H1 (cell line): ENCODE results near the gene PEAK1. TPM values are rescaled to one million over a fixed set of nuclear protein-coding genes. Genes with fewer than 3 reads are reported as not detected.

ENCODE experiments used
- CTCF ChIA-PET: fragments of 300-600 bp; sonication (Branson Sonifier 250); formaldehyde crosslinking; loops from one replicate; lab custom pipeline; 2021; ENCODE audit not compliant: partially characterized antibody; lab: Charles Lee
- POLR2A ChIA-PET: fragments of 300-600 bp; sonication (Branson Sonifier 250); formaldehyde crosslinking; loops from one replicate; lab custom pipeline; 2021; ENCODE audit warnings: inconsistent platforms; ENCODE audit not compliant: partially characterized antibody; lab: Charles Lee
- DNase-seq, 2 experiments: peaks; one replicate each; pipeline versions ENCODE4 v3.0.0 to v3.0.0-alpha.2; 2010 to 2022; ENCODE audit warnings: low spot score in 2 of 2, low read depth in 1 of 2, mixed read lengths in 1 of 2
- FAIRE-seq: peaks from 2 replicates; lab custom pipeline; 2011; peaks lifted over from hg19 to GRCh38; lab: Jason Lieb, UNC
- H2AFZ ChIP-seq: 2 replicates; pipeline ENCODE4 v1.8.1; 2012; ENCODE audit warnings: low read length, inconsistent platforms
- H2AK5ac ChIP-seq: 2 replicates; pipeline ENCODE4 v1.6.1; 2013; ENCODE audit warnings: low read depth, low read length
- H2BK120ac ChIP-seq: replicated peaks from 2 replicates; pipeline ENCODE3; 2013; ENCODE audit warnings: low read depth, low read length, inconsistent platforms
- H2BK12ac ChIP-seq: 2 replicates; pipeline ENCODE4 v1.6.1; 2013; ENCODE audit warnings: low read depth, low read length
- H2BK15ac ChIP-seq: 2 replicates; pipeline ENCODE4 v1.6.1; 2013; ENCODE audit warnings: low read length
- H2BK20ac ChIP-seq: 2 replicates; pipeline ENCODE4 v1.6.1; 2013; ENCODE audit warnings: low read length
- H2BK5ac ChIP-seq: 2 replicates; pipeline ENCODE4 v1.6.1; 2013; ENCODE audit warnings: low read depth, low read length
- H3K14ac ChIP-seq: 2 replicates; pipeline ENCODE4 v1.6.1; 2013; ENCODE audit warnings: inconsistent platforms; ENCODE audit not compliant: insufficient read length
- H3K18ac ChIP-seq: 2 replicates; pipeline ENCODE4 v1.6.1; 2013; ENCODE audit warnings: low read length; ENCODE audit errors: extremely low read depth
- H3K23ac ChIP-seq: 2 replicates; pipeline ENCODE4 v1.6.1; 2013; ENCODE audit warnings: inconsistent platforms; ENCODE audit not compliant: insufficient read length
- H3K23me2 ChIP-seq: 2 replicates; pipeline ENCODE4 v1.6.1; 2013; ENCODE audit warnings: low read depth, low read length
- H3K27ac ChIP-seq: 2 replicates; pipeline ENCODE4 v1.6.1; 2011; ENCODE audit warnings: low read depth, low read length, inconsistent platforms
- H3K27me3 ChIP-seq, 4 experiments: replicated peaks in 1 of 4; 1 replicate in 1 of 4; 2 replicates in 3 of 4; pipeline versions ENCODE4 v1.6.1 to v1.8.1; 2011 to 2013; ENCODE audit warnings: low read length in 3 of 4, mild to moderate bottlenecking in 3 of 4, inconsistent platforms in 2 of 4, mixed read lengths in 2 of 4, moderate library complexity in 1 of 4; ENCODE audit not compliant: control insufficient read depth in 3 of 4, insufficient read depth in 3 of 4; ENCODE audit errors: extremely low read depth in 1 of 4
- H3K36me3 ChIP-seq, 4 experiments: 2 replicates each; pipeline versions ENCODE4 v1.6.1 to v1.8.1; 2011 to 2013; ENCODE audit warnings: mild to moderate bottlenecking in 4 of 4, low read length in 3 of 4, moderate library complexity in 2 of 4, control low read depth in 1 of 4, inconsistent platforms in 1 of 4; ENCODE audit not compliant: insufficient read depth in 4 of 4, control insufficient read depth in 2 of 4
- H3K4ac ChIP-seq: replicated peaks from 2 replicates; pipeline ENCODE3; 2013; ENCODE audit warnings: low read length, low read depth, mixed read lengths, inconsistent platforms; ENCODE audit not compliant: insufficient read length
- H3K4me1 ChIP-seq, 4 experiments: replicated peaks in 1 of 4; 1 replicate in 1 of 4; 2 replicates in 3 of 4; pipeline versions ENCODE4 v1.6.1 to v1.8.1; 2011 to 2013; ENCODE audit warnings: low read length in 3 of 4, inconsistent platforms in 2 of 4, mixed read lengths in 1 of 4; ENCODE audit not compliant: insufficient read depth in 4 of 4, control insufficient read depth in 3 of 4
- H3K4me2 ChIP-seq, 2 experiments: 2 replicates each; pipeline versions ENCODE4 v1.6.1 to v1.8.1; 2011 to 2013; ENCODE audit warnings: low read depth in 2 of 2, low read length in 2 of 2, control low read depth in 1 of 2, inconsistent platforms in 1 of 2, mild to moderate bottlenecking in 1 of 2; ENCODE audit not compliant: insufficient read depth in 1 of 2
- H3K4me3 ChIP-seq, 4 experiments: fragments of 200-600, 300-600 bp in 1 of 4; sonication (generic), shearing (Covaris generic), sonication (Bioruptor Twin) in 1 of 4; 2 replicates each; pipeline versions ENCODE4 v1.5.1 to v1.8.1; 2011 to 2016; ENCODE audit warnings: low read length in 4 of 4, low read depth in 3 of 4, control low read depth in 2 of 4, inconsistent platforms in 2 of 4, mild to moderate bottlenecking in 2 of 4, mixed read lengths in 1 of 4, moderate library complexity in 1 of 4; ENCODE audit not compliant: insufficient read depth in 2 of 4; ENCODE audit errors: extremely low read depth in 1 of 4
- H3K56ac ChIP-seq: replicated peaks from 2 replicates; pipeline ENCODE3; 2013; ENCODE audit warnings: low read depth, mild to moderate bottlenecking, mixed read lengths, low read length, inconsistent platforms; ENCODE audit not compliant: insufficient read length
- H3K79me1 ChIP-seq: 2 replicates; pipeline ENCODE4 v1.6.1; 2013; ENCODE audit warnings: low read depth, low read length, control low read depth
- H3K79me2 ChIP-seq, 2 experiments: 2 replicates each; pipeline versions ENCODE4 v1.6.1 to v1.8.1; 2012 to 2013; ENCODE audit warnings: low read length in 2 of 2, mild to moderate bottlenecking in 2 of 2, inconsistent platforms in 1 of 2; ENCODE audit not compliant: insufficient read depth in 2 of 2, control insufficient read depth in 1 of 2
- H3K9ac ChIP-seq, 4 experiments: replicated peaks in 1 of 4; 1 replicate in 1 of 4; 2 replicates in 3 of 4; pipeline versions ENCODE4 v1.6.1 to v1.8.1; 2011 to 2013; ENCODE audit warnings: low read depth in 3 of 4, low read length in 3 of 4, control low read depth in 2 of 4, mild to moderate bottlenecking in 2 of 4, moderate library complexity in 2 of 4, inconsistent platforms in 1 of 4; ENCODE audit errors: extremely low read depth in 1 of 4
- H3K9me3 ChIP-seq, 2 experiments: 2 replicates each; pipeline versions ENCODE4 v1.6.1 to v1.8.1; 2012 to 2013; ENCODE audit warnings: mild to moderate bottlenecking in 2 of 2, moderate library complexity in 2 of 2, control low read depth in 1 of 2, inconsistent platforms in 1 of 2, low read depth in 1 of 2, low read length in 1 of 2, mixed read lengths in 1 of 2; ENCODE audit not compliant: insufficient read depth in 2 of 2
- H4K20me1 ChIP-seq, 2 experiments: replicated peaks in 1 of 2; 2 replicates each; pipeline versions ENCODE3 to v1.8.1; 2011 to 2013; ENCODE audit warnings: inconsistent platforms in 2 of 2, low read length in 2 of 2, mild to moderate bottlenecking in 1 of 2; ENCODE audit not compliant: insufficient read depth in 2 of 2, control insufficient read depth in 1 of 2
- H4K5ac ChIP-seq: 2 replicates; pipeline ENCODE4 v1.6.1; 2013; ENCODE audit warnings: low read length, low read depth, mixed read lengths, inconsistent platforms; ENCODE audit not compliant: insufficient read length
- H4K8ac ChIP-seq: 2 replicates; pipeline ENCODE4 v1.8.0; 2013; ENCODE audit warnings: mild to moderate bottlenecking, moderate library complexity, low read length, inconsistent platforms; ENCODE audit not compliant: insufficient read depth; ENCODE audit errors: extremely low read depth
- H4K91ac ChIP-seq: replicated peaks from 2 replicates; pipeline ENCODE3; 2013; ENCODE audit warnings: low read length, mixed read lengths, inconsistent platforms; ENCODE audit not compliant: insufficient read length
- CHD1 ChIP-seq: IDR thresholded peaks from 2 replicates; pipeline ENCODE4 v1.6.1; 2012; ENCODE audit warnings: low read depth, low read length, improper control_type of control experiment
- JUN ChIP-seq: IDR thresholded peaks from 2 replicates; pipeline ENCODE4 v1.6.1; 2011; ENCODE audit warnings: low read depth, mild to moderate bottlenecking, improper control_type of control experiment, low read length
- KDM4A ChIP-seq: IDR thresholded peaks from one replicate; pipeline ENCODE4 v1.7.1; 2012; ENCODE audit warnings: low read depth, mild to moderate bottlenecking, moderate library complexity, low read length, inconsistent platforms; ENCODE audit not compliant: severe bottlenecking
- MAFK ChIP-seq: IDR thresholded peaks from 2 replicates; pipeline ENCODE4 v1.6.1; 2012; ENCODE audit warnings: low read depth, mild to moderate bottlenecking, improper control_type of control experiment, low read length
- POU5F1 ChIP-seq: IDR thresholded peaks from 2 replicates; pipeline ENCODE4 v1.6.1; 2011; ENCODE audit warnings: low read depth, mild to moderate bottlenecking, low read length, moderate library complexity
- RAD21 ChIP-seq, 2 experiments: IDR thresholded peaks in 1 of 2; conservative IDR thresholded peaks in 1 of 2; 2 replicates each; pipeline ENCODE4 v1.6.1; 2011; ENCODE audit warnings: low read depth in 2 of 2, low read length in 2 of 2, improper control_type of control experiment in 1 of 2, inconsistent platforms in 1 of 2, mild to moderate bottlenecking in 1 of 2, moderate library complexity in 1 of 2
- RNF2 ChIP-seq: fragments of 200-900, 300-1000 bp; sonication (generic); IDR thresholded peaks from 2 replicates; pipeline ENCODE4 v1.7.1; 2016; ENCODE audit warnings: borderline replicate concordance, low read depth, mild to moderate bottlenecking, antibody characterized with exemption, low read length; ENCODE audit not compliant: poor library complexity, severe bottlenecking; ENCODE audit errors: missing control alignments
- SIX5 ChIP-seq: IDR thresholded peaks from 2 replicates; pipeline ENCODE4 v1.6.1; 2011; ENCODE audit warnings: mild to moderate bottlenecking, low read depth, low read length
- TAF7 ChIP-seq: optimal IDR thresholded peaks from 2 replicates; pipeline ENCODE3; 2011; ENCODE audit warnings: low read depth, mild to moderate bottlenecking, inconsistent platforms, low read length, moderate library complexity, borderline replicate concordance
- TBP ChIP-seq: IDR thresholded peaks from 2 replicates; pipeline ENCODE4 v1.6.1; 2011; ENCODE audit warnings: low read depth, low read length, improper control_type of control experiment
- YY1 ChIP-seq: IDR thresholded peaks from 2 replicates; pipeline ENCODE4 v1.6.1; 2011; ENCODE audit warnings: low read depth, mild to moderate bottlenecking, low read length
- WGBS, 2 experiments: shearing (Covaris generic) in 1 of 2; methylation state at CpG; one replicate each; pipeline versions ENCODE4 v1.1.6 to v1.1.7; 2013 to 2015; ENCODE audit warnings: low lambda C conversion rate in 2 of 2, mixed read lengths in 2 of 2, inconsistent platforms in 1 of 2, low coverage in 1 of 2, missing lambda C conversion rate in 1 of 2; ENCODE audit not compliant: insufficient replicate concordance in 2 of 2, insufficient coverage in 1 of 2, insufficient read length in 1 of 2; ENCODE audit errors: extremely low coverage in 1 of 2, missing lambda C conversion rate in 1 of 2; 5-methylcytosine and 5-hydroxymethylcytosine counted together
- polyA plus RNA-seq, 7 experiments: library from polyadenylated mRNA; depleted of rRNA in 3 of 7; stranded (reverse) in 5 of 7; unstranded in 2 of 7; fragments of >200 nt in 5 of 7; fragments of 200-250 nt in 2 of 7; gene quantifications; 1 replicate in 5 of 7; 2 replicates in 1 of 7; 4 replicates in 1 of 7; pipeline versions ENCODE4 v1.2.1 to v1.2.3, GENCODE V29; 2011 to 2013; ENCODE audit warnings: missing spikeins in 2 of 7, mixed read lengths in 2 of 7
- total RNA-seq: library from RNA; stranded (reverse); fragmentation: NEBNext Ultra II Directional; extraction: Animal tissue kit (Norgen Biotek cat#: 25700); gene quantifications from 2 replicates; pipeline ENCODE4 v1.2.1, GENCODE V29; 2021
- TF ChIP-seq, protein P1 (sequence below): IDR thresholded peaks from 2 replicates; pipeline ENCODE4 v1.6.1; 2012; ENCODE audit warnings: inconsistent platforms

The PEAK1 gene
- total and polyA plus RNA-seq, 2 of the 8 experiments (the other 6 are each of a cell fraction or from before 2014, with no cell fraction given), result 8.8 to 44.8 TPM

DNA sequence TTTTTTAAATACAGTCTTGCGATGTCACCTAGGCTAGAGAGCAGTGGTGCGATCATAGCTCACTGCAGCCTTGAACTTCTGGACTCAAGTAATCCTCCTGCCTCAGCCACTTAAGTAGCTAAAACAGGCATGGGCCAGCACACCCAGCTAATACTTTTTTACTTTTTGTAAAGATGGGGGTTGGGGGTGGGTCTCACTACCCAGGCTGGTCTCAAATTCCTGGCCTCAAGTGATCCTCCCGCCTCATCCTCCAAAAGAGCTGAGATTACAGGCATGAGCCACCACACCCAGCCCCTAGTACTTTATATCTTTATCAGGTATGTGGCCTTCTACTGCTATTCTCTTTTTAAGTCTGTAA lies 8.3 kb downstream of the PEAK1 start:
- H3K4me3 ChIP-seq, result no peak overlapping the region
- no peak overlapping the region for H2BK5ac ChIP-seq
- H3K27me3 ChIP-seq, result no peaks in the 10 kb centered on the region
- WGBS, 2 experiments, result 92% methylated on average over 3 of the region's 3 CpGs; no CpG with 5 or more reads in 1 of the 2 experiments
- ChIA-PET CTCF (interaction anchor here (0.8 kb wide), 1 partner anchor 115 kb away, joined by 3 read pairs; no protein-coding TSS in a partner anchor), POLR2A (no interaction called here)
- H3K18ac ChIP-seq, result no peak overlapping the region
- no peaks in the 10 kb centered on the region; a peak in 2 of 8 replicates for H3K36me3 ChIP-seq
- H2BK120ac ChIP-seq, result no peak overlapping the region
- no peak for TF ChIP-seq MAFK
- no peak for TF ChIP-seq JUN
- no peak for TF ChIP-seq POU5F1
- no peak for TF ChIP-seq TBP
- TF ChIP-seq CHD1, result no peak
- TF ChIP-seq SIX5, result no peak
- TF ChIP-seq KDM4A, result no peak
- TF ChIP-seq TAF7, result no peak
- TF ChIP-seq RAD21 (IDR thresholded peaks at IDR 0.05 in 1 of 2, conservative IDR thresholded peaks at IDR 0.05 in 1 of 2; ENCODE audit: low read depth in 2 of 2, low read length in 2 of 2), result no peak
- TF ChIP-seq RNF2, result no peak
- TF ChIP-seq, protein P1, sequence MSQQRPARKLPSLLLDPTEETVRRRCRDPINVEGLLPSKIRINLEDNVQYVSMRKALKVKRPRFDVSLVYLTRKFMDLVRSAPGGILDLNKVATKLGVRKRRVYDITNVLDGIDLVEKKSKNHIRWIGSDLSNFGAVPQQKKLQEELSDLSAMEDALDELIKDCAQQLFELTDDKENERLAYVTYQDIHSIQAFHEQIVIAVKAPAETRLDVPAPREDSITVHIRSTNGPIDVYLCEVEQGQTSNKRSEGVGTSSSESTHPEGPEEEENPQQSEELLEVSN, result no peak
- TF ChIP-seq YY1, result no peak
- no peak overlapping the region for H2AFZ ChIP-seq
- H3K79me1 ChIP-seq, result 0 out of 2 replicates have a peak, but pooled peaks cover 2% of the 10 kb centered on the region
- no peak overlapping the region for H4K8ac ChIP-seq
- no peak overlapping the region for H4K5ac ChIP-seq
- no peak overlapping the region for H3K14ac ChIP-seq
- no peak overlapping the region for H3K23ac ChIP-seq
- H3K9me3 ChIP-seq, result no peaks in the 10 kb centered on the region
- no peak overlapping the region for H2BK15ac ChIP-seq
- H3K56ac ChIP-seq, result no peak overlapping the region
- H3K79me2 ChIP-seq, result peaks cover 0 to 91% of the 10 kb centered on the region in 2 experiments; a peak in 3 of 4 replicates
- H2BK12ac ChIP-seq, result no peak overlapping the region
- no peak overlapping the region for H2AK5ac ChIP-seq
- H3K27ac ChIP-seq, result no peak overlapping the region
- no peak overlapping the region for H2BK20ac ChIP-seq
- H3K9ac ChIP-seq, result no peak overlapping the region
- H3K4ac ChIP-seq, result no peak overlapping the region
- DNase-seq, result no peak
- H3K4me2 ChIP-seq, result no peak overlapping the region
- peaks cover 6 to 10% of the 10 kb centered on the region in 2 experiments for H4K20me1 ChIP-seq
- H4K91ac ChIP-seq, result no peak overlapping the region
- FAIRE-seq, result no peak
- H3K4me1 ChIP-seq, result peaks cover 0 to 8% (median 3%) of the 10 kb centered on the region in 4 experiments; a peak in 5 of 7 replicates
- H3K23me2 ChIP-seq, result peaks cover 3% of the 10 kb centered on the region; the same call in 1 of the 2 replicates
